Chondrocyte (in vitro differentiated cells): ENCODE data around the gene SELENOI. TPM values are rescaled to one million over a fixed set of nuclear protein-coding genes. Genes with fewer than 3 reads are reported as not detected.
"Not testable (repeated sequence)": the region's sequence is repeated elsewhere in the genome, so short reads cannot be mapped to it uniquely, and the experiment has no call there.

ENCODE experiments used
- DNase-seq: peaks from one replicate; pipeline ENCODE4 v3.0.0; 2021; ENCODE audit warnings: mixed read lengths, low spot score
- H3K27ac Mint-ChIP-seq: one replicate; pipeline ENCODE4 v1.8.0; 2021; ENCODE audit warnings: mild to moderate bottlenecking, moderate library complexity, mixed read lengths; ENCODE audit not compliant: unreplicated experiment
- H3K27me3 Mint-ChIP-seq: 2 replicates; pipeline ENCODE4 v1.8.0; 2021; ENCODE audit warnings: low read depth, mixed read lengths
- H3K36me3 Mint-ChIP-seq: 2 replicates; pipeline ENCODE4 v1.8.0; 2021; ENCODE audit warnings: low read depth, mixed read lengths
- H3K4me1 Mint-ChIP-seq: 2 replicates; pipeline ENCODE4 v1.8.0; 2021; ENCODE audit warnings: low read depth, mild to moderate bottlenecking, mixed read lengths
- H3K4me3 Mint-ChIP-seq: one replicate; pipeline ENCODE4 v1.8.0; 2021; ENCODE audit warnings: mild to moderate bottlenecking, moderate library complexity, mixed read lengths; ENCODE audit not compliant: unreplicated experiment
- H3K9me3 Mint-ChIP-seq: 2 replicates; pipeline ENCODE4 v1.8.0; 2021; ENCODE audit warnings: low read depth, mixed read lengths
- CTCF ChIP-seq: fragments of 200-600 bp; sonication (generic); IDR thresholded peaks from 2 replicates; pipeline ENCODE4 v1.5.0; 2021; ENCODE audit warnings: antibody characterized with exemption, mild to moderate bottlenecking, moderate library complexity
- total RNA-seq: library from RNA; stranded (reverse); gene quantifications from 3 replicates; pipeline ENCODE4 v1.2.1, GENCODE V29; 2021

SELENOI gene
- total RNA-seq, 1 donor from 2014 or later: 15.5 TPM

GRCh38 chr2:26359886-26360473, 14.0 kb downstream of the SELENOI start:
- Mint-ChIP-seq H3K36me3 (no peaks in the 10 kb centered on the region), H3K4me1 (peaks cover 23% of the 10 kb centered on the region), H3K27me3 (no peaks in the 10 kb centered on the region), H3K4me3 (no peak overlapping the region), H3K27ac (no peak overlapping the region), H3K9me3 (no peaks in the 10 kb centered on the region)
- DNase-seq: no peak
- no peak for TF ChIP-seq CTCF

GRCh38 chr2:26363323-26363722, 17.4 kb downstream of the SELENOI start:
- DNase-seq: no peak
- Mint-ChIP-seq H3K4me3 (no peak overlapping the region), H3K27ac (no peak overlapping the region), H3K36me3 (no peaks in the 10 kb centered on the region), H3K9me3 (no peaks in the 10 kb centered on the region), H3K27me3 (no peaks in the 10 kb centered on the region), H3K4me1 (peaks cover 5% of the 10 kb centered on the region)
- TF ChIP-seq CTCF: no peak

- Mint-ChIP-seq H3K4me1 (peaks cover 5% of the 10 kb centered on the region), H3K27ac (no peak overlapping the region), H3K4me3 (no peak overlapping the region), H3K27me3 (no peaks in the 10 kb centered on the region), H3K36me3 (no peaks in the 10 kb centered on the region), H3K9me3 (no peaks in the 10 kb centered on the region)
- DNase-seq: no peak
- no peak for TF ChIP-seq CTCF
Observed at GRCh38 chr2:26363958-26364357, 18.0 kb downstream of the SELENOI start.

GRCh38 chr2:26364669-26365068, 18.7 kb downstream of the SELENOI start:
- no peak overlapping the region for H3K4me3 Mint-ChIP-seq

GRCh38 chr2:26366957-26367356, 21.0 kb downstream of the SELENOI start:
- TF ChIP-seq CTCF: no peak
- peaks cover 5% of the 10 kb centered on the region for H3K4me1 Mint-ChIP-seq
- H3K9me3 Mint-ChIP-seq: no peaks in the 10 kb centered on the region
- no peak overlapping the region for H3K4me3 Mint-ChIP-seq
- no peak overlapping the region for H3K27ac Mint-ChIP-seq
- no peaks in the 10 kb centered on the region for H3K27me3 Mint-ChIP-seq
- DNase-seq: no peak
- H3K36me3 Mint-ChIP-seq: peaks cover 4% of the 10 kb centered on the region

More at GRCh38 chr2:26364669-26365068, 18.7 kb downstream of the SELENOI start:
- Mint-ChIP-seq H3K9me3 (no peaks in the 10 kb centered on the region), H3K4me1 (peaks cover 5% of the 10 kb centered on the region), H3K27ac (no peak overlapping the region), H3K27me3 (no peaks in the 10 kb centered on the region), H3K36me3 (peaks cover 4% of the 10 kb centered on the region)
- no peak for DNase-seq
- TF ChIP-seq CTCF: no peak

- not testable (repeated sequence) for H3K9me3 Mint-ChIP-seq, DNase-seq, H3K4me3 Mint-ChIP-seq, H3K27ac Mint-ChIP-seq, H3K27me3 Mint-ChIP-seq, H3K4me1 Mint-ChIP-seq
- peaks cover 12% of the 10 kb centered on the region for H3K36me3 Mint-ChIP-seq
Observed at GRCh38 chr2:26369664-26370063, 23.7 kb downstream of the SELENOI start.

- peaks cover 15% of the 10 kb centered on the region for H3K36me3 Mint-ChIP-seq
- H3K4me3 Mint-ChIP-seq, DNase-seq, H3K9me3 Mint-ChIP-seq, H3K4me1 Mint-ChIP-seq, H3K27me3 Mint-ChIP-seq, H3K27ac Mint-ChIP-seq: not testable (repeated sequence)
Observed at GRCh38 chr2:26370909-26371308, 25.0 kb downstream of the SELENOI start.
